HCT116 (cell line): ENCODE data around the gene SNX15.

Experiments used
- CEBPB ChIP-seq: IDR thresholded peaks from 2 replicates; pipeline ENCODE4 v1.6.1; 2012; ENCODE audit warnings: low read depth
- EZH2 ChIP-seq: fragments of 200-600 bp; sonication (generic); IDR thresholded peaks from 2 replicates; pipeline ENCODE4 v1.6.1; 2017; ENCODE audit warnings: antibody characterized with exemption, mixed run types
- EZH2phosphoT487 ChIP-seq: fragments of 200-600 bp; IDR thresholded peaks from 2 replicates; pipeline ENCODE4 v1.6.1; 2018; ENCODE audit warnings: antibody characterized with exemption, borderline replicate concordance
- FOSL1 ChIP-seq: IDR thresholded peaks from 2 replicates; pipeline ENCODE4 v1.6.1; 2012; ENCODE audit warnings: low read depth
- POLR2AphosphoS5 ChIP-seq: IDR thresholded peaks from 2 replicates; pipeline ENCODE4 v1.6.1; 2011; ENCODE audit warnings: mild to moderate bottlenecking, low read depth, low read length, moderate library complexity
- SIN3A ChIP-seq: IDR thresholded peaks from 2 replicates; pipeline ENCODE4 v1.6.1; 2012; ENCODE audit warnings: low read depth
- TCF7L2 ChIP-seq: IDR thresholded peaks from 2 replicates; pipeline ENCODE4 v1.7.0; 2011; ENCODE audit warnings: borderline replicate concordance, inconsistent platforms; ENCODE audit not compliant: insufficient read depth, insufficient read length; ENCODE audit errors: extremely low read depth
- ZFX ChIP-seq: fragments of 450-650 bp; IDR thresholded peaks from 2 replicates; pipeline ENCODE4 v1.6.1; 2017
- TF ChIP-seq, protein P1 (sequence below), 3 experiments: fragments of 200-600 bp in 1 of 3; sonication (generic) in 1 of 3; IDR thresholded peaks in 2 of 3; conservative IDR thresholded peaks in 1 of 3; 2 replicates each; pipeline ENCODE4 v1.5.1; 2012 to 2017; ENCODE audit warnings: low read depth in 2 of 3, low read length in 2 of 3, antibody characterized with exemption in 1 of 3, borderline replicate concordance in 1 of 3, control low read depth in 1 of 3, mild to moderate bottlenecking in 1 of 3, mixed read lengths in 1 of 3, mixed run types in 1 of 3, moderate library complexity in 1 of 3; ENCODE audit not compliant: insufficient read depth in 1 of 3

DNA sequence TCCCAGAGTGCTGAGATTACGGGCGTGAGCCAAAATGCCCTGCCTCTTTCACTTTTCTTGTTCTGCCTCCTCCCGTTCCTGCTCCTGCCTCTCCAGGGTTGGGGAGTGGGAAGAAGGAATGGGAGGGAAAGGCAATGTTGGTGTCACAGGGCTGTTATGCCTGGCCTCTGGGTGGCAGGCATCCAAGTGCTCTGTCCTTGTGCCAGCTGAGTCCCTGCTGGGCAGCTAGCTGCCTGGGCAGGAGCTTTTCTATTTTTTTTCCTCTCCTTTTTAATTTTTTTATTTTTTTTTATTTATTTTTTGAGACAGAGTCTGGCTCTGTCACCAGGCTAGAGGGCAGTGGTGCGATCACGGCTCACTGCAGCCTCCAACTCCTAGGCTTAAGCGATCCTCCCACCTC, 9.7 kb downstream of the SNX15 start:
- TF ChIP-seq EZH2phosphoT487 (no peak), ZFX (no peak), POLR2AphosphoS5 (no peak), SIN3A (no peak), CEBPB (no peak), EZH2 (no peak), FOSL1 (no peak), TCF7L2 (no peak)
- TF ChIP-seq, protein P1, sequence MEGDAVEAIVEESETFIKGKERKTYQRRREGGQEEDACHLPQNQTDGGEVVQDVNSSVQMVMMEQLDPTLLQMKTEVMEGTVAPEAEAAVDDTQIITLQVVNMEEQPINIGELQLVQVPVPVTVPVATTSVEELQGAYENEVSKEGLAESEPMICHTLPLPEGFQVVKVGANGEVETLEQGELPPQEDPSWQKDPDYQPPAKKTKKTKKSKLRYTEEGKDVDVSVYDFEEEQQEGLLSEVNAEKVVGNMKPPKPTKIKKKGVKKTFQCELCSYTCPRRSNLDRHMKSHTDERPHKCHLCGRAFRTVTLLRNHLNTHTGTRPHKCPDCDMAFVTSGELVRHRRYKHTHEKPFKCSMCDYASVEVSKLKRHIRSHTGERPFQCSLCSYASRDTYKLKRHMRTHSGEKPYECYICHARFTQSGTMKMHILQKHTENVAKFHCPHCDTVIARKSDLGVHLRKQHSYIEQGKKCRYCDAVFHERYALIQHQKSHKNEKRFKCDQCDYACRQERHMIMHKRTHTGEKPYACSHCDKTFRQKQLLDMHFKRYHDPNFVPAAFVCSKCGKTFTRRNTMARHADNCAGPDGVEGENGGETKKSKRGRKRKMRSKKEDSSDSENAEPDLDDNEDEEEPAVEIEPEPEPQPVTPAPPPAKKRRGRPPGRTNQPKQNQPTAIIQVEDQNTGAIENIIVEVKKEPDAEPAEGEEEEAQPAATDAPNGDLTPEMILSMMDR (IDR thresholded peaks at IDR 0.05 in 2 of 3, conservative IDR thresholded peaks at IDR 0.05 in 1 of 3; ENCODE audit: borderline replicate concordance in 1 of 3, insufficient read depth in 1 of 3, low read depth in 2 of 3, low read length in 2 of 3) = no peak
